ENCODE data around the gene LPAR5. TPM values are rescaled to one million over a fixed set of nuclear protein-coding genes. Genes with fewer than 3 reads are reported as not detected.

LPAR5 gene
- total RNA-seq: 10 to 100 TPM in 1 of 10 donors, 1 to 10 TPM in 9; 2.1 to 10.0 (median 4.4) TPM
- 1 to 10 TPM; 1.7 to 4.4 TPM for polyA plus RNA-seq
- long read RNA-seq, donor 1, transcript LPAR5-202 (2 exons, 2,695 nt): major isoform, 5 of 14 reads
- long read RNA-seq, donor 1, partial matches to known transcripts: 8 of 14 reads
- long read RNA-seq, donor 1, other reads (novel, unspliced or antisense): 1 of 14 reads
- long read RNA-seq, donor 2, partial matches to known transcripts: 8 of 12 reads
- long read RNA-seq, donor 2, other reads (novel, unspliced or antisense): 0 of 12 reads
- long read RNA-seq, donor 3, partial matches to known transcripts: 0 of 22 reads
- long read RNA-seq, donor 3, other reads (novel, unspliced or antisense): 19 of 22 reads

GRCh38 chr12:6635856-6636531, at the start of gene LPAR5:
LPAR5 (minus strand) TSS chr12:6635959; CDS start chr12:6621248, 14,711 bp downstream.
- peak in 7 of 8 donors; percentile 20 to 56 (median 33) for ATAC-seq
- H3K27ac ChIP-seq: peak within 1 kb of the TSS in 3 of 10 donors; percentile 22 to 72 (median 26)
- H3K4me1 ChIP-seq: peaks cover 0 to 54% (median 0%) of the 10 kb centered on the region in 9 donors
- intact Hi-C loops (cut with DNase I): no loop called here
- no peaks in the 10 kb centered on the region for H3K36me3 ChIP-seq
- peak within 1 kb of the TSS in 3 of 10 donors; percentile 3 to 7 (median 5) for H3K4me3 ChIP-seq
- H3K27me3 ChIP-seq: peaks cover 0 to under 1% (median 0%) of the 10 kb centered on the region in 7 donors
- no peak for TF ChIP-seq CTCF (IDR thresholded peaks at IDR 0.05)
- no peaks in the 10 kb centered on the region for H3K9me3 ChIP-seq
- DNase-seq: peak in 1 of 2 donors; percentile 31
- 62 to 63% methylated on average over 18 of the region's 18 CpGs for WGBS, 2 donors

DNA sequence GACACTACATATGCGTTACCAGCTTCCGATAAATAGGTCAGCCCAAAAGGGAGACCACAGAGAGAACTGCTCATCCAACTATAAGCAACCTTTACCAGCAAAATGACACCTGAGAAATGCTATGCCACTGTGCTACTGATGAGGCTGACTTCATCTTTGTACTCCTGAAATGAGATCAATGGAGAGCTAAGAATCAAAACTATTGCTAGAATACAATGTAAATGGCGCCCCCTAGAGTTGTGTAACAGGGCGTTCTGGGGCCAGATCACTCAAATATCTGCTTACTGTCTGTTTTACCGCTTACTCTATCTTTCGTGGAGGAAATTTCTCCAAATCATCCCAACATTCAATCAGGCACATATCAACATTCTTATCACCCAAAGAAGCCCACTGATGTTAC, 48.9 kb upstream of the LPAR5 start:
- Histone ChIP-seq H3K27ac (no peak overlapping the region), H3K27me3 (no peaks in the 10 kb centered on the region), H3K9me3 (no peaks in the 10 kb centered on the region), H3K36me3 (peaks cover 0 to 71% (median 5%) of the 10 kb centered on the region in 9 donors), H3K4me1 (peaks cover 0 to 47% (median 28%) of the 10 kb centered on the region in 9 donors), H3K4me3 (no peak overlapping the region)
- 69 to 70% methylated on average over 6 of the region's 6 CpGs for WGBS, 2 donors
- peak in 8 of 9 donors; percentile 21 to 60 (median 46) for TF ChIP-seq CTCF (IDR thresholded peaks at IDR 0.05)
- DNase-seq: no peak
- ATAC-seq: no peak
- intact Hi-C loops (cut with DNase I): loop anchor here in 7 of 10 donors (5.0 to 10.0 kb wide), 4 partner anchors 38 to 83 kb away; partner anchors contain the start of genes COPS7A (in 1 of the 7) and PTMS (in 1 of the 7)

GRCh38 chr12:6676962-6677361, 41.2 kb upstream of the LPAR5 start:
- intact Hi-C loops (cut with DNase I): no loop called here
- DNase-seq: no peak
- no peaks in the 10 kb centered on the region for H3K9me3 ChIP-seq
- no peaks in the 10 kb centered on the region for H3K4me1 ChIP-seq
- no peak for ATAC-seq
- no peak overlapping the region for H3K27ac ChIP-seq
- TF ChIP-seq CTCF (IDR thresholded peaks at IDR 0.05): no peak
- no peak overlapping the region for H3K4me3 ChIP-seq
- H3K27me3 ChIP-seq: no peaks in the 10 kb centered on the region
- peaks cover 0 to 100% (median 64%) of the 10 kb centered on the region in 9 donors for H3K36me3 ChIP-seq
- 92 to 96% methylated on average over 5 of the region's 5 CpGs for WGBS, 2 donors

DNA sequence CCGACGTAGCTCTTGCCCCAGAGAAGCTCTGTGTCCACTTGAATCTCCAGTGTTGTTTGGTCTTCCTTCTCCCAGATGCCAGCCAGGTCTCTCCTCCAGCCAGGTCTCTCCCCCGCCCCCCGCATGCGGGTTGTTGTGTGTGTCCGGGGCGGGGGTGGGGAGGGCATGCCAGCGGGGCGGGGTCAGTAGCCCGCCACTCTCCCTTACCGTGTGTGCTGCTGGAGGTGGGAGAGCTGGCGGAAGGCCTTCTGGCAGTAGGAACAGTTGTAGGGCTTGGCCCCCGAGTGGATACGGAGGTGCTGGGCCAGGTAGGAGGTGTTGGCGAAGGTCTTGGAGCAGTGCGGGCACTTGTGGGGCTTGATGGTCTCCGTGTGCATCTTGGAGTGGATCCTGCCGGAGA, 36.4 kb upstream of the LPAR5 start:
- 89 to 90% methylated on average over 18 of the region's 18 CpGs for WGBS, 2 donors
- Histone ChIP-seq H3K27me3 (no peaks in the 10 kb centered on the region), H3K4me3 (no peak overlapping the region), H3K4me1 (no peaks in the 10 kb centered on the region), H3K27ac (no peak overlapping the region), H3K9me3 (no peaks in the 10 kb centered on the region), H3K36me3 (peaks cover 4 to 100% (median 84%) of the 10 kb centered on the region in 9 donors)
- TF ChIP-seq CTCF (IDR thresholded peaks at IDR 0.05): no peak
- peak in 3 of 8 donors; percentile 6 to 58 (median 22) for ATAC-seq
- DNase-seq: no peak
- intact Hi-C loops (cut with DNase I): no loop called here
